Hindlimb muscle (tissue), 1 donor: ENCODE data around the gene FAM217A. TPM values are rescaled to one million over a fixed set of nuclear protein-coding genes. Genes with fewer than 3 reads are reported as not detected.
"Not testable (repeated sequence)": the region's sequence is repeated elsewhere in the genome, so short reads cannot be mapped to it uniquely, and the experiment has no call there.

Experiments used
- DNase-seq: peaks from one replicate; pipeline ENCODE4 v3.0.0-alpha.2; 2013
- polyA plus RNA-seq: library from polyadenylated mRNA; unstranded; fragments of 120-200 nt; gene quantifications from one replicate; pipeline ENCODE4 v1.2.1, GENCODE V29; 2013; ENCODE audit not compliant: insufficient read length

The FAM217A gene, protein sequence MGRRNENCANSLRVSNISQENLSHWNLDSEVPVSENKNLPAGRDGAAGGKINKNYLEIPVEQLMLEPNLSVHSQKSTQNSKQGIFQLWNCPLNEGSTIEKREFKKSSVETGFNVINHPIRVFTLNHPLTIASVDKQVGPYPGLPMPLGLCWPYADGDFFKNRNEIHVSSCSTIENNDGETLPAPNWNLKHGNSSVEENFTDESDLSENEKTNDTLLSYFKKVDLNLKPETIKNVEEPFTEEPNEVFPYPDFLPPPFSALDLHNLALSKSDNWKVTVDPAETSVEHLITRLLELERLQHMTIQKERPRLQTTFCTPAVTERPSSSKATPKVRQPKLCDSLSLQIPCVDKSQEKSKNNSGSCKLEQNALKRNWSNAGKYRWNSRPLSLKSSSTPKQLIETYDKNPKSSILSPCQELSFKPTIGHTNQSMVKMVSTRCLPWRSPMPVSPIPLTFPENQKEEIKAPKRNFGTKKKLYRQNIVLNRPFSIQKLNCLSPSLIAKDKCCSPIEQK
- not detected for polyA plus RNA-seq

DNA sequence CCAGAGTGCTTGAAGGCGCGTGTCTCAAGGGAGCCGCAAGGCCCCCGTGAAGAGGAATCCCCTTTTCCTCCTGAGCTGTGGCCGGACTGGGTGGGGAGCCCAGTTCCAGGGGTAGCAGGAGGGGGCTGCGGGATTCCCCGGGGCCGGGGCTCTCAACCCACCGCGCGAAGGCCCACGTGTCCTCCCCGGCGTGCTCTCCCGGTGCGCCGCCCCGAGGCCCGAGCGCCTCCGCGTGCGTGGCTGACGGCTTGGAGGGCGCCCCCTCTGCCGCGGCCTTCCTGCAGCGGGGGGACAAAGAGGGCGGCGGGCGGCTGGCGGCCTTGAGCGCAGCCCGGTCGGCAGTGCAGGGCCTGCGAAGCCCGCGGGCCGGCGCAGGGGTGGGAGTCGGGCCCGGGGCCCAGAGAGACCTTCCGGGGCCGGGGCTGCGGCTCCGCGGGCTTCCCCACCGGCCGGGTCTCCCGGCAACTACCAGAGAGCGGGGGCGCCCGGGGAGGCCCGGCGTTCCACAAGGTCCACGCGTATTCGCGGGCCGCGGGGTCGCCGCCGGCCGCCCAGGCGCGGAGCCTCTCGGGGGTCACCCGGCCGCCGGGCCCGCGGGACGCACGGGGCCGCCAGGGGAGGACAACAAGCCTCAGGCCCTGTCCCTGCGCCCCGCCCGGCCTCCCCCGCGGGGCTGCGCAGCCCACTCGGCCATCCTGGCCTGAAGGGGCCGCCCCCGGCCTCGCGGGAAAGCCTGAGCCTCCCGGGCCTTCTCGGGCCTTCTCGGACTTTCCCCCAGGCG, at the start of gene FAM217A:
Gene FAM217A, minus strand, starts transcription at position 447 of the 781 bp plus-strand sequence. CDS start 1,723 bp downstream, outside the sequence.
- no peak for DNase-seq

DNA sequence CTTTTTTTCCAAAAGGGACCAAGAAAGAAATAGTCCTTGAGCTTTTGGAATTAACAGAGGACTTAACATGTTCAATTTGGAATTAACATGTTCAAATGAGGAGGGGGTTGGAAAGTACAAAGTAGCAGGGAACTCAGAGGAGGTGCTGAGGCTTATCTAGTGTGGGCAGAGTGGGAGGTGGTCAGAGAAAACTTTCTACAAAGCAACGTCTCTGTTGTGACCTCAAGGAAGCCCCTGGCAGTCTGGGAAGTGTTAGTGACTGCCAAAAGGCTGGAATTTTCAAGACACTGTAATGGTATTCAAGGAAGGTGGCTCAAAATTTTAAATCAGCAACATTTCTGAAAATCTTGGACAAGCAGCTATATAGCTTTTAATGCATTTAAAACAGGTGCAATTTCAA, 49.1 kb upstream of the FAM217A start:
- no peak for DNase-seq

DNA sequence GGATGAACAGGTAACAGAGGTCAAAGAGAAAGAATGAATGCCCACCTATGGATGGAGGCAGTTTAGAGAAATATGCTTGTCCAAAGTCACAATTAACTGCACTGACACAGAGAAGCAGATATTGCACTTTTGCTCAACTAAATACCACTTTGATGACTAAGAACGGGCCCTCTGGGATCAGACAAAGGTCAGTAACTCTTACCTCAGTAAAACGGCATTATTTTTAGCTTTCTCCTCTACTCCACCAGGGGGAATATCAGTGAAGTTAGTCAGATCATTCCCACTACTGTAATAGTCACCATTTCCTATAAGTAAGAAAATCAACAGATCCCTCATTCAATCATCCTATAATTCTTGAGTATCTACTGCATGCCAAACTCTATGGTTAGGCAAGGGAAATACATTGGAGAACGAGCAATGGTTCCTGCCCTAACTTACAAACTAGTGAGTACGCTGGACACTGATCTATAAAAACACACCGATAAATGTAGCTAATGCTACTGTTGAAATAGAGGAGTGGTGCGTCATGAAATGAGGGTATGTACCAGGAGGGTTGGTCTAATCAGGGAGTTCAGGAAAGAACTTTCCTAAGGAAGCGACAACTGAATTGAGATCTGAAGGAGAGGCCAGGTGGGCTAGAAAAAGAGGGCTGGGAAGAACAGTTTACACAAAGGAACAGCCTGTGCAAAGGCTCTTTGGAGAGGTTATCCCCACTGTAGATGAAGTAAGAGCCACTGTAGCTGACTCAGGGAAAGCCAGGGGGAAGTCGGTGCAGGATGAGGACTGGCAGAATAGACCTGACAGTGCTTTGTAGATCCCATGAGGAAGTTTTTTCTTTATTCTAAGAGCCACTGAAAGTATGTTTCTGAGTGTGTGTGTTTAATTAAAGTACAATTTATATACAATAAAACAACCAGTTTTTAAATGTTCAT, 47.3 kb upstream of the FAM217A start:
- no peak for DNase-seq

DNA sequence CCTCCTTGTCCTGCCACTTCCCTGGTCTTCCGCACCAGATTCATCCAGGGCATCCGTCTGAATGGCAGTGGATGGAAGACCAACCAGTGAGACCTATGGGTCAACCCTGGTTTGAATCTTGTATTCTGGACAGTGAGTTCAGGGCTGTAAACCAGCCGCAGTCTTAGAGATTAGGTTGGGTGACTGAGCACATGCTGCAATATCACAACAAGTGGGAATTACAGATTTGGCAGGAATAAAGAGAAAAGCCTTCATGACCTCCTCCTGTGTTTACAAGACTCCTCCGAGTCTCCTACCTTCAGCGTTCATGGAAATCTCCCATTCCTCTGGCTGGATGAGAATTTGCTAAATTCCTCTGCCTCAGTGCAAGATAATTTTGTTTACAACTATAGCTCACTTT, 46.6 kb upstream of the FAM217A start:
- no peak for DNase-seq

DNA sequence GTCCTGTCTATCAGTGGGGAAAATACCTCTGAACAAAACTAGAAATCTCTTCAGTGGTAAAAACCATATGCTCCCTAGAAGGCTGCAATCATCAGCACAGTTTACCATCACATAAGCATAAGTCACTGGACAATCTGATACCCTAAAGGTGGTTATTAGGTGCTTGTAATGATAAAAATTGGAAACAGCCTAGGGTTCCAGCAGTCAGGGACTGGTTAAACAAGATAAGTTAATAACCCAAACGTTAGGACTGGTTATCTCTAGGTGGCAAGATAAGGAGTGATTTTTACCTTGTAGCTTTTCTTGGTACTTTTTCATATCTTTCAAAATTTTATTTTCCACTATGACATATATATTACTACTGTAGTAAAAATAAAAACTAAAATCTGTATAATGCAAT, 45.4 kb upstream of the FAM217A start:
- DNase-seq, result no peak

DNA sequence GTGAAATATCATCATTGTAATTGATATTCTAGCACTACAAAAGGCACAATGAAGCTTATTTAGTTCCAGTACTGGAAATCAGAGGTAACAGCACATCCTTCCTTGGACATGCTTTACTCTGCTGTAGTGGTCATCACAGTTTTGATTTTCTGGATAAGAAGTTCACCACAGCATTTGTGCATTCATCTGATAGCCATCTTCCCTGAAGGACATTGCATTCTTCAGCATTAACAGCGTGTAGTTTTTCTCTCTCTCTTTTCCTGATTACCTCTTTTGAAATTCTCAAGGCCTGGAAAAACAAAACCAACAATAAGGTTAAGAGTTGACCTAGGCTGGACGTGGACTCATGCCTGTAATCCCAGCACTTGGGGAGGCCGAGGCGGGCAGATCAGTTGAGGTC, 36.8 kb upstream of the FAM217A start:
- DNase-seq, result no peak

DNA sequence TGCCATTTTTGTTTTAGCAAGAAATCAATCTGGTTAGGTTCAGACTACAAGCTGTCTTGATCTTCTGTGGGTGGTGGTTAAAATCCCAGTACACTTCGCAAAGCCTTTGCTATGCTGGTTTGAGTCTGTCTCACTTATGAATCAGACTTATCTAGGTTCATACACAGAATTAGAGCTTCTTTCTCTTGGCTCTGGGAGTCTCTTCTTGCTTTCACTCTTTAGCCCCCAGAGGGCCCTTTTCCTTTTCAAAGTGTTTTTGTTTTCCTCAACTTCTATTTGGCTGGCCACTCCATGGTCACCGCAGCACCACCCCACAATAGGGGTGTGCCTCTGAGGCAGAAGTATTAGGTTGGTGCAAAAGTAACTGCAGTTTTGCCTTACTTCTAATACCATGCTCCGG, 35.2 kb upstream of the FAM217A start:
- DNase-seq, result no peak

DNA sequence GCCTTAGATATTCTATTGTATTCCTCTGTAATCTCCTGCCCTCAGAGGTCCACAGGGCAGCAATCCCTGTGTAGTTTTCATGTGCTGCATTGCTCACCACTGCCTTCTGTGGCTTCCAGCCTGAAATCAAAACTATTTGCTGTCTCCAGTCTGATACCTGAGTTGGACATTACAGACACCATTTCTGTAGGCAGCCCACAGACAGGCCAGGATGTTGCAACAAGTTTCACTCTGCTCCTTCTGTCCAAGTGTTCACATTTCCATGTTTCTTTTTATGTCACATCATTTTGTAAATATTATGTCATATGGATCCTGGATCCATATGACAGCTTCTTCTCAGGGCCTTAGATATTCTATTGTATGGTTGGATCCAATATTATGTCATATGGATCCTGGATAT, 34.7 kb upstream of the FAM217A start:
- no peak for DNase-seq

DNA sequence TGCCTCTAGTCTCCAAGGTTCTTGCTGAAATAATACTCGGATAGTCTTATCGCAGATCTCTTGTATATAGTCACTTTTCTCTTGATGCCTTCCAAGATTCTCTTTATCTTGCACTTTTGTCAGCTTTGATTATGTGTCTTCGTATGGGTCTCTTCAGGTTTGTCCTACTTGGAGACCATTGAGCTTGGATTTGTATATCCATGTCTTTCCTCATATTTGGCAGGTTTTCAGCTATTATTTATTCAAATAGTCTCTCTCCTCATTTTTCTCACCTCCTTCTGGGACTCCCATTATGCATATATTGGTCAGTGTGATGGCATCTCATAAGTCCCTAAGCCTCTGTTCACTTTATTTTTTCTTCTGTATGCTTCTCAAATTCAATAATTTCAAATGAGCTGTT, 33.4 kb upstream of the FAM217A start:
- DNase-seq, result no peak

DNA sequence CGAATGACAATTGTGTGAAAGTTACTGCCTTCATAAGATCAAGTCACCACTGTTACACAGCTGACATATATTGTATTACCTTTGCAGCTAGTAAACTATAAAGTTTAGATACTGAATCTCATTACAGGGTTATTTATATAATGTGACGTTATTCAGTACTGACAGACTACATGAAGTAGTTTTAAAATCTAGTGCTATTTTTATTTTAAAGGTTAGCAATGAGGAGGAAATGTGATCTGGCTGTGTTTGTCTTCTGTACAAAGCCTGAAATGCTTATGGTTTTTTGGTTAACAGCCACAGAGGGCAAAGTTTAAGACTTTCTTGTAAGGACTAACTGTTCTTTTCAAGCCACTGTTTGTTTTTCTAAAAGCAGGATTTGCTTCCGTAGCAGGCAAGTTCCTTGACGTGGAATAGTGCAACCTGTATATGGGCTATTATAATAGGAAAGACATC, 30.5 kb upstream of the FAM217A start:
- DNase-seq, result not testable (repeated sequence)

DNA sequence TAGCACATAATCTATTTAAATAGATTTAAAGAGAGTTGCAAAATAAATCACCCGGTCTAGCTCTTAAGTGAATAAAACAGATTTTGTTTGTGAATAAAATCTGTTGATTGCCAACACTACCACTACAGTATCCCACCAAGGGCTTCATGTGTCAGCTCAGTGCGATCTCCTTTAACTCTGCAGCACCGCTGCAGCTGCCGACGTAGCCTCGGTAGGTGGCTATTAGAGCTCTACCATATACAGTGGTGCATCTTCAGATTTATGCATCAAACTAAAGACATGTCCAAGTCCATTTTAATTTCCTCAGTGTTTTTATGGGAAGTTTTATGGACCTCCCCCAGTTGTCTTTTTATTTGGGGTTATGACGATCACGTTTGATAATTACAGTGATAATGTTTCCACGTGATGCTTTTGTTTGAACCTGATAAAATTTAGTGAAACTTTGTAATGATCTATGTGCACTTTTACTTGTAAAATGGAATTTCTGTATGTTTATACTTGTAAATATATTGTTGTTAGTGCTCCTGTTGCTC, 29.7 kb upstream of the FAM217A start:
- no peak for DNase-seq

DNA sequence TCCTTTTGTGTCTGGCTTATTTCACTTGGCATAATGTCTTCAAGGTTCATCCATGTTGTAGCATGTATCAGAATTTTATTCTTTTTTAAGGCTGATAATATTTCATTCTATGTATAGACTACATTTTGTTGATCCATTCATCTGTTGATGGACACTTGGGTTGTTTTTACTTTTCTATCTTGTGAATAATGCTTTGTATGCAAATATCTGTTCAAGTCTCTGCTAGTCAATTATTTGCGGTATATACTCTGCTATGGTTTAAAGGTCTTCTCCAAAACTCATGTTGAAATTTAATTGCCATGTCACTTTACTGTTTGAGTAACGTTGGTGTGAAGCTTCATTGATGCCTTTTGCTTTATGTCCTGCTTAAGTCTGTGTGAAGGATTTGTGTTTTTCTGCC, 28.9 kb upstream of the FAM217A start:
- DNase-seq, result no peak

DNA sequence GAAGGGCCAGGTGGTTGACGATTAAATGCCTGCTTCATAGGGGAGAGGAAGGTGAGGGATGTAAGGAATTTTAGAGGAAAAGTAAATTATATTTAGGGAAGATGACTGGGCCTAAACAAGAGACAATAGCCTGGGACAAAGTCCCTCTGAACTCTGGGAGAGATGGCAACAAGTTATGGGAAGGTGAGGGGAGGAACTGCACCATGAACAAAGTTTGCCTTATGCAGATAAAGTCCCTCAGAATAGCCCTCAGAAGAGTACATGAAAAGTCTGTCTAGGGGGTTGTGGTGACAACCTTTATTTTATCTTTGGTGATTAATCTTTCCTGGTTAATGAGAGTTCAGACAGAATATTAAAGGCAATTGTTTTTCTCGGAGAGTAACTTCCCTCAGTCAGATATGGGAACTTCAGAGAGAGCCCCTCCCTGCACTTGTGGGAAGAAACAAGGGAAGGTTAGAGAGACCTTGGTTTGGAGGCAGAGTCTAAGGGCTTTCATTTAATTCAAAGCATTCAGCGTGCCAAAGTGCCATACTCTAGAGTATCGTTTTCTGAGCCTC, 27.1 kb upstream of the FAM217A start:
- no peak for DNase-seq

DNA sequence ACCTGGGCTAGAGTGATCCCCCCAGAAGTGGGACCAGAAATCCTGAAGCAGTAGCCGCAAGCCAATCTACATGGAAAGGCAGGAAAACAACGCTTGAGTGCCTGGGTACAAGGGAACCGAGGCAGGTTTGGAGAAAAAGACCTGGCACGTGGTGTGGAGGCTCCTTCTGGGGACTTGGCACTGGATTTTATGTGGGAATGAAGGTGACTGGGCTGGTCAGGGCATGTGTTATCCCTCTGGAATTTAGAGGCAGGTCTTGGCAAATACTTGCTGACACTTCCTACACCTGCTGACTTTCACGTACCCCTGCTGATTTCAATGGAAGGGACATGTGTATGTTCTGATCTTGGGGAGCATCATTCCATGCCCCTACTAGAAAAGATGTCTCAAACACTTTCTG, 25.0 kb upstream of the FAM217A start:
- no peak for DNase-seq

DNA sequence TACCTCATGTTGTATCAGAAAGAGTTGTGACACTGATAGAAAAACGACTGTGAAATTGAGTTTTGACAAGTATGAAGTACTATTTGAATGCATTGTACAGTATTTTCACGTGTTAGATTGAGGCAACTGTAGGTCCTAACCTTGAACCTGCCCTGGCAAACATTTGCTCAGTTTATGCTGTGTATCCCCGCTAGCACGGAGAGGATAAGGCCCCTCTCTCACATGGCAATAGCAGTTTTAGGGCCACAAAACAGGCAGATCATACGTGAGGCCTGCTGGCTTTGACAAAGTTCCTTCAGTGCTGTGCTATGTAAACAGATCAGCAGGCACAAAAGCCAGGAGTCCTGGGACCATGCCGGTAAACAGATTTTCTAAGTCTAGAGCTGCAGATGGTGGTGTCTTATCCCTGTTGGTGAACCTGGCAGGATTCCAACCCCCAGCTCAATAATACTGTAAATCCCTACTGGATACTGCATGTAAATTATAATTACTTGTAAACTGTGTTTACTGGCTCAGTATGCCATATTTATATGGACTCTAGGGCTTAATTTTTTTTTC, 23.8 kb upstream of the FAM217A start:
- no peak for DNase-seq

DNA sequence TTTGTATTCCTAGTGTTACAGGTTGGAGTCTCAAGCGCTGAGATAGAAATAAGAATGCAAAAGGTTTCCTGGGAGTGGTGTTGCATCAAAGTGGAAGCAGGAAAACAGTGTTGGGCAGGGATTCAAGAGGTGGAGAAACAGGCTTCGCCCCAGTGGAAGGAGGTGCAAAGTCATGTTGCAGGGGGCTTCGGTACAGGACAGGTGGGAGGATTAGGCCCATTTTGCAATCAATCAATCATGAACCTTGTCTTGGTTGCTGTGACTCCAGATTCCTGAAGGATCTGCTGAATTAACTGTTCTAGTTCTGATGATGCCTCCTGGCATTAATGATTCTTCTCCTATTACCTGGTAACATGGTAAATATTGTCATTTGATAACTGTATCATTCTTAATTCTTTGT, 22.4 kb upstream of the FAM217A start:
- DNase-seq, result no peak

DNA sequence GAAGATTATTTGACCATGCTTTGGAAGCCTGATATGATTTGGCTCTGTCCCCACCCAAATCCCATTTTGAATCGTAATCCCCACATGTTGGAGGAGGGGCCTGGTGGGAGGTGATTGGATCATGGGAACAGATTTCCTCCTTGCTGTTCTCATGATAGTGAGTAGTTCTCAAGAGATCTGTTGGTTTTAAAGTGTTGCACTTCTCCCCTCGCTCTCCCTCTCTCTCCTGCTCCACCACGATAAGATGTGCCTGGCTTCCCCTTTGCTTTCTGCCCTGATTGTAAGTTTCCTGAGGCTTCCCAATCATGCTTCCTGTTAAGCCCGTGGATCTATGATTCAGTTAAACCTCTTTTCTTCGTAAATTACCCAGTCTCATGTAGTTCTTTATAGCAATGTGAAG, 21.7 kb upstream of the FAM217A start:
- DNase-seq, result no peak

DNA sequence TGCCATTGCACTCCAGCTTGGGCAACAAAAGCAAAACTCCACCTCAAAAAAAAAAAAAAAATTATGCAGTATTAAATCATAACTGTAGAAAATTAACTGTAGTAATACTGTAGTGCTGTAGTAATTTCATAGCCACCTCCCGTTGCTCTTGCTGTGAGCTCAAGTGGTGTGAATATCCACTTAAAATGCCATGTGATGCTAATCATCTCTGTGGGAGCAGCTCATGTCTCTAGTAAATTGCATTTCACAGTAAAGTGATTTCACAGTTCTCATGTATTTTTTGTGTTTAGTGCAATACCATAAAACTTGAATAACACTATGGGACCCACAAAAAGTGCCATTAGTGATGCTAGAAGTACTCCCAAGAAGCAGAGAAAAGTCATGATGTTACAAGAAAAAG, 14.4 kb upstream of the FAM217A start:
- no peak for DNase-seq

DNA sequence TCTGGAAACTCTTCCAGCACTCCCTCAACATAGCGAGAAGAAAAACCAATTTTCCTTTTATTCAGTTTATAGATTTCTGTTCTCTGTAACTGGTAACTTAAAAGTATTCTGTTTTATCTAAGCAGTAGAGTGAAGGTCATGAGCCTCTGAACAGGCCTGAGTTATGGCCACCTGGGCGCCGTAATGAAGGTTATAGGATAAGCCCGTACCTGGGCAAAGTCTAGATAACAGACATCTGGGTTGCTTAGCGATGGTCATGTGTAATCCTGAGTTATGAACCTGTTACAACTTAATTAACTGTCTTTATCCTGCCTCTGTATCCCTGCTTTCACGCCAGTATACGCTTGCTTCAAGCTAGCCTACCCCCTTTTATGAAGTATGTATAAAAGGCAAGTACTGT, 13.0 kb upstream of the FAM217A start:
- no peak for DNase-seq

DNA sequence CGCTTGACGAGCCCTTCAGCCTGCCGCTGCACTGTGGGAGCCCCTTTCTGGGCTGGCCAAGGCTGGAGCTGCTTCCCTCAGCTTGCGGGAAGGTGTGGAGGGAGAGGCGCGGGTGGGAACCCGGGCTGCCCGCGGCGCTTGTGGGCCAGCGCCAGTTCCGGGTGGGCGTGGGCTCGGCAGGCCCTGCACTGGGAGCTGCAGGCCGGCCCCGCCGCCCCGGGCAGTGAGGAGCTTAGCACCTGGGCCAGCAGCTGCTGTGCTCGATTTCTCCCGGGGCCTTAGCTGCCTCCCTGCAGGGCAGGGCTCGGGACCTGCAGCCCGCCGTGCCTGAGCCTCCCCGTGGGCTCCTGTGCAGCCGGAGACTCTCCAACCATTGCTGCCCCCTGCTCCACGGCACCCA, 11.1 kb upstream of the FAM217A start:
- DNase-seq, result not testable (repeated sequence)

DNA sequence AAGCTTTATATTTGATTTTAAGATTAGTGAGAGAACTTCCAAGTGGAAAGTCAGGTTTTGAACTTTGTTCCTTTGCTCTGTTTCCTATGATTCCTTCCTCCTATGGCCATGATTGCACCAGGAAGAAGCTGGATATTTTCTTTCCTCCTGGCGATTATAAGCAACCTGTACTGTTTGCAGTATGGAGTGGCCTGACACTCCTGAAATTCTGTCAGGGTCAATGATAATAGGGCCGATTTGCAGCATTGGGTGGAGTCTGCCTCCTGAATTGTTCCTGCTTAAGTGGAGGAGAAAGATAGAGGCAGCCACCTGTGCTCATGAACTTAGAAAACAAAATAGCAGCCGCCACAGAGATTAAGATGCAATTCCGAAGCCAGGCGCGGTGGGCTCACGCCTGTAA, 9.8 kb upstream of the FAM217A start:
- DNase-seq, result no peak

DNA sequence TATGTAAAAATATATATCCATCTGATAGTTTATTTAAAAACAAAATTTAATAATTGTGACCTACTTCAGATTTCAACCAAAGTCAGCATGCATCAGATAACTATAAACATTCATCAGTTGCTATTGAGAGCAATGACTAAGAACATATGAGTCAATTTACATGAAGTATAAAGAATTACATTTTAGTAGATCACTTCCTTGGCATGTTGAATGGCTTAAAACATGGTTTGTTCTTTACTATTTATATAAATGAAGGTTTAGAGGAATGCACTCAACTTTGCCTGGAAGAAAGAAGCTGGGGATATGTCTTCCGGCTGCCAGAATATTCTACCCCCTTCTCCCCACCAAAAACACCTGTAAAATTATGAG, 6.4 kb upstream of the FAM217A start:
- no peak for DNase-seq
